HG03108 (cell line): ENCODE results near the gene IRF8.

Experiments
- ATAC-seq: cut with Tn5 transposase; IDR thresholded peaks from one replicate; pipeline ENCODE4 v1.9.1; 2021; ENCODE audit warnings: moderate library complexity; ENCODE audit not compliant: unreplicated experiment

The IRF8 gene

DNA sequence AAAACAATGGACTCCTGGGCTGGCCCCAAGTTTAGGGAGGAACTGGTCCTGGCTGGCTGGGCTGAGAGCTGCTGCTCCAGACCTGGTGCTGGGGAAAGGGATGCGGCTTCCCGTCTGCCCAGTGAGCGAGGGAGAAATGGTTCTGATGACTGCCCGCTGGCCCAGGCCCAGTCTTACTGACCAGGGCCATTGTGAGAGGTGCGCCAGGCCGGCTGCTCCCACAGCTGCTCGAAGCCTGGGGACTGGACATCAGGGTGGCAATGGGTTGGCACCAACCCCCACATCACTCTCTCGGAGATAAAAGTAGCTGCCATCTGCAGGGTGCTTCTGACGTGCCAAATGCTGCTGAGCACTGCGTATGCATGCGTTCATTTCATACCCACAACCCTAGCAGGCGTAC lies 53.2 kb downstream of the IRF8 start:
- no peak for ATAC-seq

DNA sequence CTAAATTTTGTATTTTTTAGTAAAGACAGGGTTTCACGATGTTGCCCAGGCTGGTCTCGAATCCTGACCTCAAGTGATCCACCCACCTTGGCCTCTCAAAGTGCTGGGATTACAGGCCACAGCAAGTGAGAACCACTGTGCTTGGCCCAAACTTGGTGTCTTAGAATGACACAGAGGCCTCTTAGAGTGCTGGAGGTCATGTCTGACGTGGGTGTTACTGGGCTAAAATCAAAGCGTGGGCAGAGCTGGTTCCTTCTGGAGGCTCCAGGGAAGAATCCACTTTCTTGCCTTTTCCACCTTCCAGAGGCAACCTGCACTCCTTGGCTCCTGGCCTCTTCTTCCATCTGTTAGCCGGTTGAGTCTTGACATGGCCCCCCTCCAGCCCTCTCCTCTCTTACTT lies 53.8 kb downstream of the IRF8 start:
- no peak for ATAC-seq

DNA sequence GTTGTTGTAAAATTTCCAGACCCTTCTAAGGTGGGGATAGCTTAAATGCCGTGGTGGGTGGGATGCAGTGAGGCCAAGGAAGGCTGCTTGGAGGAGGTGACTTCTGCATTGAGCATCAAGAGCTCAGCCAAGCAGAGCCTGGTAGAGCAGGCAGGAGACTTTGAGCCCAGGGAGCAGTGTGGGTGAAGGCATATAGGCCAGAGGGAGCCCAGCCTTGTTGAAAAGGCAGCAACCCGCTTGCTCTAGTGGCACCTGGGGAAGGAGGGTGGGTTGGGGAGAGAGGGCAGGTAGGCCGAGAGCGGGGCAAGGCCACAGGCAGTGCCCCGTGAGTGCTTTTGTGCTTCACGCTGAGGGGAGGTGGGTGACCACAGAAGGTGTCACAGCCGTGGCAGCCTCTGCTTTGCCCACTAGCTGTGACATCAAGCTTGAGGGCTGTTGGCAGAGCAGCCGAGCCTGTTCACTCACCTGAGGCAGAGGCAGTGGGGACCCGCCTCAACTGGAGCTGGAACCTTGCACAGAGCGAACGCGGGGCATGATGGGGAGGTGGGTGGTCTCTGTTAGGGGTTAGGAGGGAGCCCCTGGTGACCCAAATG lies 56.1 kb downstream of the IRF8 start:
- ATAC-seq: no peak

DNA sequence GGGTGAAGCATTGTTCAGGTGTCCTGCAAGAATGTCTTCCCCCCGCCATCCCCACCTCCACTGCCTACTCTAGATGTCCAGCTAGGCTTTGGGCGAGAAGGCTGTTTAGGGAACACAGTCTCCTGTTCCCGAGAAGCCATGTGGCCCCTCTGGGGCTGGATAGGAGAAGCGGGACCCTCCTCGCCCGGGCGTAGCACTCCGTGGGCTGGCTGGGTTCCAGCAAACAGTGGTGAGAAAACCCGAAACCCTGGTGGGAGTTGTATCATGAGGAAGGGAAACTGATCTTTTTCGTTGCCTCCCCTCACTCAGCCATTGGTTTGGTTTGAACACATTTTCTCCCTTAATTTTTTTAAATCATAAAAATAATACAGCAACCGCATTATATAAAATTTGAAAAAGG lies 56.6 kb downstream of the IRF8 start:
- no peak for ATAC-seq

DNA sequence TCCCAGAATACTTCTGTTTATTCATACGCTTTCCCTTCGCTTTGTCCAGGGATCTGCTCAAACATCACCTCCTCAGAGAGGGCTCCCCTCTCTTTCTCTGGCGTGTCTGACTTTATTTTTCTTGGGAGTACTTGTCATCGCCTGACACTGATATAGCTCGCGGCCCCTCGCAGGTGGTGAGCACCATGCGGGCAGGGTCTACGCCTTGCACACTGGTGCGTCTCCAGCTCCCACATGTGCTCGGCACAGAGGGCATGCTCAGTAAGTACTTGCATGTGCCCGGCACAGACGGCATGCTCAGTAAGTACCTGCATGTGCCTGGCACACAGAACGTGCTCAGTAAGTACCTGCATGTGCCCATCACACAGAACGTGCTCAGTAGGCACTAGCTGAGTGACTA lies 57.5 kb downstream of the IRF8 start:
- no peak for ATAC-seq

DNA sequence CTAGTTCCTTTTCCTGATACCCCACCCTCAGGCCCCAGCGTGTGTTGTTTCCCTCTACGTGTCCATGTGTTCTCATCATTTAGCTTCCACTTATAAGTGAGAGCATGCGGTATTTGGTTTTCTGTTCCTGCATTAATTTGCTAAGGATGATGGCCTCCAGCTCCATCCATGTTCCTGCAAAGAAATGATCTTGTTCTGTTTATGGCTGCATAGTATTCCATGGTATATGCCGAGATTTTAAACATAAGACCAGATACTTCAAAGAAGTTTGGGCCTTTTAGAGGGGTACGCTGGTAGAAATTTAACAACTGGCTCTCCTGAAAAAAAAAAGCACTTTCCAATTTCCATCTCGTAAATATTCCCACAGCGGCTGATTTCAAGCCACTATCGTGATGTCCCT lies 59.8 kb downstream of the IRF8 start:
- ATAC-seq: no peak

DNA sequence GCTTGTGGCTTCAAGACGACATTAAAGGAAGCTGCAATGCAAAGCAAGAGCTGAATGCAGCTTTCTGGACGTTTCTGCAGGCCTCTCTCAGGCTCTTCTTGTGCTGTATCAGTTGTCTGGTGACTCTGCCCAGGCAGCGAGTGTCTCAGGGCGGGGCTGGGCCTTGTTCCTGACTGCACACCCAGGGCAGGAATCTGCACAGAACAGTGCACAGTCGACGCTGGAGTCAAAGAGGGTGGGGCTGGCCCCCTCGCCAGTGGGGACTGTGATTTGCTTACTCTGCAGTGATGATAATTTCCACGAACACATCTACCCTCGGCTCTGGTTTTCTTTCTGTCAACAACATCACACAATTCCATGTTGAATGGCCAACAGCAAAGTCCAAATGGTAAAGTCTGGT lies 60.7 kb downstream of the IRF8 start:
- ATAC-seq: no peak

DNA sequence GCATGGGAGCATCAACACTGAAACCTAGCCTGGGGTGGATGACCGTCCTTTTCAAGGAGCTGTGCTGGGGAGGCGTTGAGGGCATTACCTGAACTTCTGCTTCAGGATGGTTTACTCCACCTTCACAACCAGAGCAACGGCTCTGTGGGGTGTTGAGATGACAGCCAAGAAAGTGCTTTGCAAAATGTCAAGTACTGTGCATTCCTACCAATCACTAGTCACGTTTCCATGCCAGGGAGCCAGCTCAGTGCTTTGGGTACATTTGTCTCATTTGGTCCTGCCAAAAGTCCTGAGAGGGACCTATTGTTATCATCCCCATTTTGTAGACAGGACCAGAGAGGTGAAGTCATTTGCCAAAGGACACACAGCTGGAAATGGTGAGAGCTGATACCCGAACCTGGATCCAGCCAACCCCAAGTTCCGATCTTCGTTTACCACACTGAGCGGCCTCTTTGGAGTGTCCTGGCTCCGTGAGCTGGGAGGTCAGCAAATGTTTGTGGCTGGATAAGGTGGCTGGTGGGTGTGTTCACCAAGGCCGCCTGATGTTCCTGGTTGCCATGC lies 61.6 kb downstream of the IRF8 start:
- ATAC-seq: no peak

DNA sequence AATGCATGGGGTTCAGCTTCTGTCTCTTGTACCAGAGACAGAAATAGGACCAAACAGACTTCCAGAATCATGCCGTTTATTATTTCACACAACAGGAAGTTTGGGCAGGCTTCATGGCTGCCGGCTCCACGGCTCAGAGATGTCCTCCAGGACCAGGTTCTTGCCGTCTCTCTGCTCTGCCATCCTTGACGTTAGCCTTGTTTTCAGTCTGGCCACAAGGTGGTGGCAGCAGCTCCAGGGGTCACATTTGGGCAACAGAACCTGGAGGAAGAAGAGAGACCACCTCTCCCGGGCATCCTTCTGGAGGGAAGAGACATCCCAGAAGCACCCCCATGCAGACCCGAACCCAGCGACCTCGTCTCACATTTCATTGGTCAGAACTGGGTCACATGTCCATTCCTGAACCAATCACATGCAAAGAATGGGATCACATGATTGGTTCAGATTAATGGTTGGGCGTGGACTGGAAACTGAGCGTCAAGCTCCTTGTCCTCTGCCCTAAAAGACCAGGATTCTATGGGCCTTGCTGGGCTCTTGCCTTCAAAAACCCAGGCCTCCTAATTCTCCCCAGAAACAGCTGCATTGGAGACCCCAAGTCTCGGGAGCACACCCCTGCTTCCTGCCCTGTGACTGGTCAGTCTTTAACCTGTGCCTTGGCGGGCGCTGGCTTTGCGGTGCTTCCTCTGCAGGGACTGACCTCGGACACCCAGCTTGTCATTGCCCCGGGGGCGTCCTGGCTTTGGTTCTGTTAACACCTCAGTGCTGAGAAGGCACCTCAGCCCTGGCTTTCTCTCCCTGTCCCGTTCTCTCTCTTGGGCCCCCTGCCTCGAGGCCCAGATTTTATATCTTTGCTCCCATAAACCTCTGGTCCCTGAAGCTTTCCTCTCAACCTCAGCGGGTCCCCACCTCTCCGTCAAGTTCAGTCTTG lies 63.3 kb downstream of the IRF8 start:
- no peak for ATAC-seq

DNA sequence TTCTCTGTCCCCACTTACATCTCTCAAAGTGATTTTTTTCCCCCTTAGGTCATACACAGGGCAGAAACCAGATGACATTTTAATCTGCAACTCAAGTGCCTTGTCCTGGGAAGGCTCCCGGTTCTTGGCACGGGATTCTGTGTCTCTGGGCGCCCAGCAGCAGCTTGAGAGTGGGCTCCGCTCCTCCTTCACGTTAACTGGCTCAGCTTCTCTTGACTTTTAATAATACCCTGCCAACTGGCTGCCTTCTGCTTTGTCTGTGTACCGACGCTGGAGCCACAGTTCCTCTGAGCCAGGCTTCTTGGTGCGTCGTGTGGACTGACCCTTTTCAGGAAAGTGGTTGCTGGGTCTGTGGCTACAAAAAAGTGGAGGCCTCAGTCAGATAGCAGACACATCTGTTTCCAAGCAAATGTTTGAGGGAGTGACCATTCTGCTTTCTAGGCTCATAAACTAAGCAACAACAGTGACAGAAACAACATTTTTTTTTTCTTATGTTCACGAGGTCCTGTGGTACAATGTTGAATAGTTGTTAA lies 64.9 kb downstream of the IRF8 start:
- ATAC-seq: no peak

DNA sequence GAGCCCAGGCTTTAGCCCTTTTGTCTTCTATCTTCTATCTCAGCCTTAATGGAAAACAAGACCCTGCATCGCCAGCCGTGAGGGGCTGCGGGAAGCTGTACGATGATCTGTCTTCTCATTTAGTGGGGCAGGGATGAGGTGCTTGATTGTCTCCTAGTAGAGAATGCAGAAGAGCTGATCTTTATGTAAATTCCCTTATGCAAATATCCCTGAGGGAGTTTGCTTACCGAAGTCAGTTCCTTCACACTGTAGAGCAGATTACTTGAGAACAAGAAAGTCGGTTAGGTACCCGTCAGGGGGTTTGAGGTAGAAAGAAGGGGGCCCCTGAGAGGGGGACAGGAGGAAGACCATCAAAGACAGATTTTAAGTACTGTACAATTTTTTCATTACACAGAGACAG lies 66.2 kb downstream of the IRF8 start:
- no peak for ATAC-seq

DNA sequence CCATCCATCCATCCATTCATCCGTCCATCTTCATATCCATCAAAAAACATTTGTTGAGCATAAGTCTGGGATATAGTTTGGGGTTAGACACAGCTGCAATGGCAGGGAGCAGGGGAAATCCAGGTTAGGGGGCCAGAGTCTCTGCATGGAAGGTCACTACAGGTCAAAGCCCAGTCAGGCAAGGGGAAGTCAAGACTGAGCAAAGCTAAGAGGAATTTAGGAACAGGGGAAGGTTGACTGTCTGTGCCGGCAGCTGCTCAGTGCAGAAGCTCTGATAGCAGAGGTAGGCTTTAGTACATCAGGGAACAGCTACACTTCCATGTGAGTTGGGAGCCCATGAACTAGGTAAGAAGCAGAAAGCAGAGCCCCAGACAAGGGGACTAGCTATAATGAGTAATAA lies 68.1 kb downstream of the IRF8 start:
- ATAC-seq: no peak

DNA sequence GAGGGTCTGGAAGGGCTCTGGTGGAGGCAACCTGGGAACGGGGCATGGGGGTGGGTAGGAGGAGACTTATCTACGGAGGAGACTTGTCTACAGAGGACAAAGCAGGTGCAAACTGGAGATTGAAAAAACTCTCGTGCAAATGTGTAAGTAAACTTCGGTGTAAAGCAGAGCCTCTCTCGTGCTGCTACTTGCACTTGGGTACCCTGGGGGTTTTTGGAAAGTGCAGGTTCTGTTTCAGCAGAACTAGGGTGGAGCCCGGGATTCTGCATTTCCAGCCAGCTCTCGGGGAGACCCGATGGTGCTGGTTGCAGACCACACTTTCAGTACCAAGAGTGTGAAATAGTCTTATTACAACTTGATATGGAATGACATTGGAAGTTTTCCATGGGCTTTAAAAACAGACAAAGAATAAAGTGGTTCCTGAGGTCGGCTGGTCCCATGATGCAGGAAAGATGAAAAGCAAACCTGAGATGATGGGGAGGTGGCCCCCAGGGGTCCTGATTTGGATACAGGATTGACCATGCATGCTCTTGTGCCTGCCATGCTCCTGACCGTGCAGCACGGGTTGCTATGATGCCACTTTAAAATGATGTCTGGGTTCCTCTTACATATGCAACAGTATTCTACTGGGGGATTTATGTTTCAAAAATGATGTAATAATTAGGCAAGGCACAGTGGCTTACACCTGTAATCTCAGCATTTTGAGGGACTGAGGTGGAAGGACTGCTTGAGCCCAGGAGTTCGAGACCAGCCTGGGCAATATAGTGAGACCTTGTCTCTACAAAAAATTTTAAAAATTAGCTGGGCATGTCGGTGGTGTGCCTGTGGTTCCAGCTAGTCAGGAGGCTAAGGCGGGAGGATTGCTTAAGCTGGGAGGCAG lies 69.3 kb downstream of the IRF8 start:
- ATAC-seq: no peak

DNA sequence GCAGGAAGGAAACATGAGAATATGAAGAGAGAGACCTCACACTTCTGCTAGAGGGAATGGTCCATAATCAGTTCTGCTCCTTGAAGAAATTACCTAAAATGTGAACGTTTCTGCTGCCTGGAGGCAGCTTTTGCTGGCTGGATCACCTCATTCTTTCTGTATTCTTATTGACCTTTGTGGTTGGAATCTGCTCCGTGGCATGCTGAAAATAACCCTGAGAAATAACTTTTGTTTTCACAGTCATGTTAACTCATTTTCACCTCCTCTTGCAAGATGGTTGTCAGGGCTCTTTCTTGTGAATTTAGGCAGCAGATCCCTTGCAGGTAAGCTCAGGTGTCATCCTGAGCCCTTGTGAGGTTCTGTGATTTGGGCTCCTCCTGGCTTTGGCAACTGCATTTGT lies 70.2 kb downstream of the IRF8 start:
- ATAC-seq: no peak

DNA sequence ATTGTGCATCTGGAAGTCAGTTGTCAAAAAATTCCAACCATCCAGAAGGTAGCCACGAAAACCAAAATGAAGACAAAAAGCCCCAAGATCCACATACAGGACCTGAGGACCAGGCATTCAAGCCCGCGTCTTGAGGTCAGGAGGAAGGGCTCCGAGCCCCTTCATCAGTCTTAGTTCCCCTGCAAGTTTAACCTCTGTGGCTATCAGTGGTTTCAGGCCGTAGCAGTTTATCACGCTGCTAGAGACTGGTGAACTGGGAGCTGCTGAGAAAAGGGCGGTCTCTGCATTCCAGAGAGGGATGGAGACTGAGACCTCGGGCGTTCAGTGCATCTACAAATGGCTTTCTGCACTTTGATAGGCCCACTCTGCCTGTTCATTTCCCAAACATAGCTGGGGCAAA lies 70.6 kb downstream of the IRF8 start:
- no peak for ATAC-seq

DNA sequence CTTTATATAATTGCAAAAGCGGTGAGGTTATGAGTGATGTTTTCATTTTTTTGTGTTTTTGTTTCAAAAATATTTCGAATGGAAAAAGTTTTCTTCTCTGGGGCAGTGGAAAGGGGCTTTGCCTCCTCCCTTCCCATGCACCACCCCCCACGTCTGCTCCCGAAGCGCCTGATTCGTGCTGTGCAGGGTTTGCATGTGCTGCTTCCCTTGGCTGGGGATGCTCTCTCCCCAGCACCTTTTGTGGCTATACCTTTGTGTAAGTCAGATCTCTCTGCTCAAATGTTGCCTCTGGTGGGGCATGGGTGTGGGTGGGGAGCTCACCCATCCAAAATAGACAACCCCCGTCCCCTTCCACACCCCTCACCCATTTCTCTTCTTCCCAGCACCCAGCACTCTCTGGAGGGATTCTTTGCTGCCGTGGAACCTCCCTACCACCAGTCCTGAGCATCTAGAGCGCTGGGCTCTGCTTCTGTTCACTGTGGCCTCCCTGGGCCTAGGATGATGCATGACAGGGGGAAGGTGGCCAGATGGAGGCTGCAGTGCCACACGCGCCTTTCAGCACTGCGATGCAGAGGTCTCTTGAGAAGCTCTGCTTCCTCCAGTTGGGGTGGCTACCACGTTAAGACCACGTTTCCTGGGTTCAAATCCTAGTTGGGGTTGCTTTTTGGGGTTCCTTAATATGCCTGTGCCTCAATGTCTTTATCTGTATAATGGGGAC lies 71.2 kb downstream of the IRF8 start:
- ATAC-seq: no peak

DNA sequence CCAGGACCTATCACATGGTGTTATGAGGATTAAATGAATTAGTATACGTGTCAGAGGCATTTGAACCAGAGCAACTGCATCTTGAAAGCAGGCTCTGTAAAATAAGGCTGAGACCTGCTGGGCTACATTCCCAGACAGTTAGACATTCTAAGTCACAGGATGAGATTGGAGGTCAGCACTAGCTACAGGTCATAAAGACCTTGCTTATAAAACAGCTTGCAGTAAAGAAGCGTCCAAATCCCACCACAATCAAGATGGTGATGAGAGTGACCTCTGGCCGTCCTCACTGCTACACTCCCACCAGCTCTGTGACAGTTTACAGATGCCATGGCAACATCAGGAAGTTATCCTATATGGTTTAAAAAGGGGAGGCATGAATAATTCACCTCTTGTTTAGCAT lies 71.8 kb downstream of the IRF8 start:
- no peak for ATAC-seq
